GM20431 (cell line): ENCODE measurements around the gene FECH.
"Not testable (repeated sequence)": the region's sequence is repeated elsewhere in the genome, so short reads cannot be mapped to it uniquely, and the experiment has no call there.

Experiments used
- in situ Hi-C: fragments of 300-500 bp; cut with MseI, MboI; formaldehyde crosslinking; loops from one replicate; pipeline ENCODE4 v1.15.0; 2020; ENCODE audit warnings: low sequenced_read_pairs; ENCODE audit not compliant: unreplicated experiment

FECH gene

DNA sequence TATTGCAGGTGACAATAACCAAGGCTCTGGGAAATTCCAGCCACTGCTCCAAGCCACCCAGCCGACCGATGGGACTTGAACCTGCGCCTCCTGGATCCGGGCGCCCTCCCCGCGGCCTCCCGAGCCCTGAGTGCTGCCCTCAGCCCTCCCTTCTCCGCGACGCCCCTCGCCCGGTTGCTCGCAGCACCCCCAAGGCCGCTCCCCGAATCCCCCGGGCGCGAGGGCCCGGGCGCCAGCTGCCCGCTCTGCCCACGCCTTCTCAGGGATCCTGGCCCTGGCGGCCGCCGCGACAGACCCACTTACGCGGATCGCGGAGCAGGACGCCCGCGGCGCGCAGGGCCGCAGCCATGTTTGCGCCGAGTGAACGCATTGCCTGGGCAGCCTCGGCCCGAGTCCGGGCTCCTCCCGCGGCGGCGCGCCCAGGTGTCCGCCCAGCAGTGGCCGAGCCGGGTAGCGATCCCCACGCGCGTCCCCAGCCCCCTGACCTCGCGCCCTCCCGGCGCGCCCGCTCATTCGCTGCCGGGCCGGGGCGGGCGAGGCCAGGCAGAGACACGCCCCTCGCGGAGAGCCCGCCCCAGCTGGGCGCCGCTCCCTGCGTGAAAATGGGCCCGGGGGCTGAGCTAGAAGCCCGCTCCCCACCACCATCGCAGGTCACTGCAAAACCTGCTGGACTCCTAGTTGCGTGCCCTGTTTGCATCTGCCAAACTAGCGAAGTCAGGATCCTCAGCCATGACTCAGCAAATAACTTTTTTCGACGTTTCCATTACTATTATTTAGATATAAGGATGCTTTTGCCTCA lies at the start of gene FECH:
FECH (minus strand) TSS at position 452 of the 799 bp plus-strand sequence; CDS start at position 370, 82 bp downstream.
- in situ Hi-C loops, result no loop called here

GRCh38 chr18:57635003-57635822 lies 48.7 kb upstream of the FECH start:
- in situ Hi-C loops, result loop anchor here (25.0 kb wide), 1 partner anchor 227 kb away; no protein-coding TSS in a partner anchor

GRCh38 chr18:57631697-57632096 lies 45.2 kb upstream of the FECH start:
- in situ Hi-C loops, result loop anchor here (25.0 kb wide), 1 partner anchor 231 kb away; no protein-coding TSS in a partner anchor

GRCh38 chr18:57630754-57631595 lies 44.5 kb upstream of the FECH start:
- in situ Hi-C loops, result loop anchor here (25.0 kb wide), 1 partner anchor 231 kb away; no protein-coding TSS in a partner anchor

- in situ Hi-C loops, result loop anchor here (25.0 kb wide), 1 partner anchor 232 kb away; no protein-coding TSS in a partner anchor
Observed at GRCh38 chr18:57630002-57630753, 43.7 kb upstream of the FECH start.

GRCh38 chr18:57629422-57629821 lies 42.9 kb upstream of the FECH start:
- in situ Hi-C loops, result loop anchor here (25.0 kb wide), 1 partner anchor 233 kb away; no protein-coding TSS in a partner anchor

- in situ Hi-C loops, result loop anchor here (25.0 kb wide), 1 partner anchor 235 kb away; no protein-coding TSS in a partner anchor
Observed at GRCh38 chr18:57627488-57627887, 41.0 kb upstream of the FECH start.

DNA sequence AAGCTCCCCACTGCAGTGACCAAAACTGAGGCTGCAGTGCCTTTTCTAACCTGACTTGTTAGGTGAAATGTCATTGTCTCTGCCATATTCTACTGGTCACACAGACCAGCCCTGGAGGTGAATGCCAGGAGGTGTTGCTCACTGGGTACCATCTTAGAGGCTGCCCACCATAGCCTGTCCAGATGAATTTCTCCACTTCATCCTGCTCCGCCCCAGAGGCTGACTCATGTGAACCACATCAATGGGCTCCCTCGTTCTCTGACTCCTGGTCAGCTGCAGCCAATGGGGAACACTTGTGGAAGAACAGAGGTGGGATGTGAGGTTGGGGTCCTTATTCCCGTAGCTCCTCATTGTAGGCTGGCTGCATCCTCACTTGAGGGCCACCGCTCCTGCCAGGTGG lies 38.5 kb upstream of the FECH start:
- in situ Hi-C loops, result loop anchor here (25.0 kb wide), 1 partner anchor 237 kb away; no protein-coding TSS in a partner anchor

- in situ Hi-C loops, result no loop called here
Observed at GRCh38 chr18:57621246-57621604, 34.7 kb upstream of the FECH start.

DNA sequence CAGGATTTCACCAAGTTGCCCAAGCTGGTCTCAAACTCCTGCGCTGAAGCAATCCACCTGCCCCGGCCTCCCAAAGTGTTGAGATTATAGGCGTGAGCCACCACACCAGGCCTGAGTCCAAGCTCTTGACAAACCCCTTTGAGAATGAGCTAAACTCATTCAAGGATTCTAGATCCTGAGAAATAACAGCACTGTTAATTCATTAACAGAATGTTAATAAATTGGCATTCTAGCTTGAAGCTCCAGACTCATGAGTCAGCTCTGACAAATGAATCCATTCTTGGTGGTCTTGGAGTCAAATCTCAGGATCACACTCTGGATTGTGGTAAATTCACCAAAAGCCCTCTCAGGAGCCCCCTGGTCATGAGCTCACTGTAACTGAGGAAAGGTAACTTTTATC lies 33.4 kb upstream of the FECH start:
- in situ Hi-C loops, result no loop called here

- in situ Hi-C loops, result no loop called here
Observed at GRCh38 chr18:57618910-57619309, 32.4 kb upstream of the FECH start.

GRCh38 chr18:57603871-57604270 lies 17.4 kb upstream of the FECH start:
- in situ Hi-C loops, result no loop called here

- in situ Hi-C loops, result no loop called here
Observed at GRCh38 chr18:57595347-57595746, 8.8 kb upstream of the FECH start.

DNA sequence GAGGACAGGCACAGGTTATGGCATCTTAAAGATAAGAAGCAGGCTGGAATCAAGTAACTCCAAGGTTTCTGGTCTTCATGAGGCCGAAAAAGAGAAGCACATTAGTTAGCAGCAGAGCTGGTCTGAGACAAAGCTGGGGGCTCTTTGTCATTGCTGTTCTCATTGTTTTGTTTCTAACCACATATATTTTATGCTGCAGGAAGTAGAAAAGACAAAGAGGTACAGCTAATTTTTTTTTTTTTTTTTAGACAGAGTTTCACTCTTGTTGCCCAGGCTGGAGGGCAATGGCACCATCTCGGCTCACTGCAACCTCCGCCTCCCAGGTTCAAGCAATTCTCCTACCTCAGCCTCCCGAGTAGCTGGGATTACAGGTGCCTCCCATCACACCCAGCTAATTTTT lies 6.2 kb upstream of the FECH start:
- in situ Hi-C loops, result not testable (repeated sequence)

- in situ Hi-C loops, result no loop called here
Observed at GRCh38 chr18:57589161-57589560, 2.7 kb upstream of the FECH start.

GRCh38 chr18:57587098-57587661 lies 678 bp upstream of the FECH start:
- in situ Hi-C loops, result no loop called here

DNA sequence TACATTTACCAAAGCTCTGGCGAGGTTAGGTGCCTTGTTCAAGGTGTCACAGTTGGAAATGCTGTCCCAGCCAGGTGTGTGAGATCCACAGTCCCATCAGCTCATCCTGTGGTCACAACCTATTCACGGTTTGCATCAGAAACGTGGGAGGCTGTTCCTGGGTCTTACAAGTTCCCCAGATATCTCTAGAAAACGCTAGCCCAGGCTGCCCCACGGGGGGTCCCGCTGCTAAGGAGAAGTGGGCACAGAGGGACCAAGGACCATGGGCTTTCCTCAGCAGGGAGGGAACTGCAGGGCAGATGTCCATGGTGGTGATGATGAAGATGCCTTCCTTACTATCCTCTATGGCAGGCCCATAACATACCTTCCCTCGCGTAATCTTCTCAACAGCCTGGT lies 649 bp downstream of the FECH start:
- in situ Hi-C loops, result no loop called here

DNA sequence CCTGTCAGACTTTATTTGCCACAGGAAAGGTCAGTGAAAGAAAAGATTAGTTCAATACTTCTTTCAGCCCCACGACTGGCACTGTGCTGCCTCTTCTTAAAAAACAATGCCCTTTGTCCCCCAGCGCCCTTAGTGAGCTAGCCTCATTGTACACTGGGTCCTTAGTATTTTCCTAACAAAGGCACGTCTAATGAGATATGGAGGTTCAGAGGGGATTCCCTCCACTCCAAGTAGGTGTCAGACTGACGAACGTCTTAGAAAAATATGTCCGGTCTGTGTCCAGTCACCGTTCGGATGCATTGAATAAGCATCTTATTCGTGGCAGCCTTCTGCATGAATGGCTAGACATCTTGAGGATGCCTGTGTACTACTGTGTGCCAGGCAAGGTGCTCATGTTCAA lies 1.1 kb downstream of the FECH start:
- in situ Hi-C loops, result no loop called here

- in situ Hi-C loops, result no loop called here
Observed at GRCh38 chr18:57584444-57584843, 2.1 kb downstream of the FECH start.
